Prostate gland (tissue), 2 donors: ENCODE measurements around the gene TMPRSS12.
"Not testable (repeated sequence)": the region's sequence is repeated elsewhere in the genome, so short reads cannot be mapped to it uniquely, and the experiment has no call there.

Source experiments
- CTCF ChIP-seq, 4 experiments: fragments of 200-600 bp in 2 of 4; fragments of 450-650 bp in 2 of 4; sonication (generic) in 2 of 4; IDR thresholded peaks; 1 replicate in 3 of 4; 2 replicates in 1 of 4; pipeline ENCODE4 v1.5.1; 2016 to 2019; ENCODE audit warnings: antibody characterized with exemption in 4 of 4, mild to moderate bottlenecking in 2 of 4, moderate library complexity in 2 of 4
- POLR2A ChIP-seq: fragments of 450-650 bp; IDR thresholded peaks from one replicate; pipeline ENCODE4 v1.6.1; 2016; ENCODE audit warnings: antibody characterized with exemption, mild to moderate bottlenecking

GRCh38 chr12:50912361-50912760, 69.6 kb downstream of the TMPRSS12 start:
- TF ChIP-seq CTCF (IDR thresholded peaks at IDR 0.05); POLR2A: not testable (repeated sequence)
